CD4-positive, alpha-beta T cell (primary cell): Measurements from ENCODE around the gene PTPRO. TPM values are rescaled to one million over a fixed set of nuclear protein-coding genes. Genes with fewer than 3 reads are reported as not detected.

ENCODE experiments used
- ATAC-seq: fragments of 200-7000 bp; cut with Tn5 transposase; one replicate; pipeline ENCODE4 v1.10.0; 2022; ENCODE audit warnings: mild to moderate bottlenecking; ENCODE audit not compliant: poor library complexity
- CTCF ChIA-PET: fragments of 350-600 bp; sonication (Branson Sonifier 250); formaldehyde crosslinking; loops from one replicate; lab custom pipeline; 2021; ENCODE audit warnings: antibody characterized with exemption, inconsistent platforms; lab: Charles Lee
- POLR2A ChIA-PET: fragments of 350-600 bp; sonication (Branson Sonifier 250); formaldehyde crosslinking; loops from one replicate; lab custom pipeline; 2021; ENCODE audit warnings: antibody characterized with exemption, inconsistent platforms; lab: Charles Lee
- DNase-seq, 14 experiments: peaks; one replicate each; pipeline ENCODE4 v3.0.0-alpha.2; 2013 to 2020; ENCODE audit warnings: mixed read lengths in 2 of 14
- H3K27ac ChIP-seq, 2 donors: one replicate each; pipeline versions ENCODE4 v1.5.1 to v1.7.0; 2013; ENCODE audit warnings: low read length in 2 of 2, low read depth in 1 of 2, mild to moderate bottlenecking in 1 of 2
- H3K27me3 ChIP-seq, 2 experiments: 1 replicate in 1 of 2; 2 replicates in 1 of 2; pipeline versions ENCODE4 v1.6.1 to v1.7.0; 2013; ENCODE audit warnings: low read length in 2 of 2, control low read depth in 1 of 2, mild to moderate bottlenecking in 1 of 2, moderate library complexity in 1 of 2; ENCODE audit not compliant: insufficient read depth in 2 of 2, control insufficient read depth in 1 of 2
- H3K36me3 ChIP-seq: one replicate; pipeline ENCODE4 v1.6.1; 2013; ENCODE audit warnings: low read length, control low read depth; ENCODE audit not compliant: insufficient read depth
- H3K4me1 ChIP-seq: one replicate; pipeline ENCODE4 v1.6.1; 2013; ENCODE audit warnings: low read length, control low read depth; ENCODE audit not compliant: insufficient read depth
- H3K4me3 ChIP-seq: one replicate; pipeline ENCODE4 v1.5.1; 2013; ENCODE audit warnings: mild to moderate bottlenecking, low read length, moderate library complexity
- H3K9me3 ChIP-seq, 2 experiments: 1 replicate in 1 of 2; 2 replicates in 1 of 2; pipeline versions ENCODE4 v1.6.1 to v1.7.0; 2013; ENCODE audit warnings: low read length in 2 of 2, mild to moderate bottlenecking in 2 of 2, control low read depth in 1 of 2, moderate library complexity in 1 of 2; ENCODE audit not compliant: control insufficient read depth in 1 of 2, insufficient read depth in 1 of 2
- H3K27ac Mint-ChIP-seq: one replicate; pipeline ENCODE4 v1.8.0; 2020; ENCODE audit warnings: mixed read lengths
- H3K27me3 Mint-ChIP-seq: one replicate; pipeline ENCODE4 v1.8.0; 2021; ENCODE audit warnings: mixed read lengths
- H3K36me3 Mint-ChIP-seq: one replicate; pipeline ENCODE4 v1.8.0; 2021; ENCODE audit warnings: low read depth, mixed read lengths
- H3K4me1 Mint-ChIP-seq: one replicate; pipeline ENCODE4 v1.8.0; 2021; ENCODE audit warnings: low read depth, mixed read lengths
- H3K4me3 Mint-ChIP-seq: one replicate; pipeline ENCODE4 v1.8.0; 2020; ENCODE audit warnings: mild to moderate bottlenecking, mixed read lengths
- H3K9me3 Mint-ChIP-seq: one replicate; pipeline ENCODE4 v1.8.0; 2020; ENCODE audit warnings: mixed read lengths
- intact Hi-C, 2 experiments: fragments of 100-400 bp; cut with DNase I in 1 of 2; cut with micrococcal nuclease in 1 of 2; formaldehyde crosslinking; loops; one replicate each; pipeline versions ENCODE4 v1.15.1 to v1.9.0; 2023 to 2025; cut with DNase I, micrococcal nuclease
- total RNA-seq, 174 experiments: library from RNA in 2 of 174; stranded (reverse) in 2 of 174; gene quantifications; one replicate each; pipeline ENCODE4 v1.2.3 and lab custom pipeline; 2021 to 2026
- TF ChIP-seq, protein P1 (sequence below): fragments of 200-600 bp; IDR thresholded peaks from one replicate; pipeline ENCODE4 v1.8.0; 2022; ENCODE audit warnings: antibody characterized with exemption, mild to moderate bottlenecking

PTPRO gene
- total RNA-seq, 2 experiments from 2014 or later, result 2.1 to 2.8 TPM

DNA sequence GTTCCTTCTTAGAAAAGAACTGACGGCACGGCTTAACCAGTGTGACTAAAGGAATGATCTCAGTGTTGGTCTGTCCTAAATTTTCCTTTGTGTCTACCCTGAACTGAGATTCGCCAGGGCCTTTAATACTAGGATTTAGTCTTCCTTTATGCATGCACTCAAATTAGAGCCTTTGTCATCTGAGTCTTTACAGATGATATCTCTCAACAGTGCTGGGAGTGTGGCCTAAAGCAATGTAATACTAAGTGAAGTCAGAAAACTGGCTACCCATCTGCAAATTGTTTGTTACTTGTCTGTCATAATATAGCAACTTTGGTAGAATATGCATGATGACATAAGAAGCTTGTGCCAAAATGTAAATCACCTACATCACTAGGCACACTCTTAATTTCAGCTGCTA lies 95.4 kb downstream of the PTPRO start:
- CTCF ChIA-PET, result no interaction called here
- no peaks in the 10 kb centered on the region for H3K9me3 Mint-ChIP-seq
- TF ChIP-seq, protein P1, sequence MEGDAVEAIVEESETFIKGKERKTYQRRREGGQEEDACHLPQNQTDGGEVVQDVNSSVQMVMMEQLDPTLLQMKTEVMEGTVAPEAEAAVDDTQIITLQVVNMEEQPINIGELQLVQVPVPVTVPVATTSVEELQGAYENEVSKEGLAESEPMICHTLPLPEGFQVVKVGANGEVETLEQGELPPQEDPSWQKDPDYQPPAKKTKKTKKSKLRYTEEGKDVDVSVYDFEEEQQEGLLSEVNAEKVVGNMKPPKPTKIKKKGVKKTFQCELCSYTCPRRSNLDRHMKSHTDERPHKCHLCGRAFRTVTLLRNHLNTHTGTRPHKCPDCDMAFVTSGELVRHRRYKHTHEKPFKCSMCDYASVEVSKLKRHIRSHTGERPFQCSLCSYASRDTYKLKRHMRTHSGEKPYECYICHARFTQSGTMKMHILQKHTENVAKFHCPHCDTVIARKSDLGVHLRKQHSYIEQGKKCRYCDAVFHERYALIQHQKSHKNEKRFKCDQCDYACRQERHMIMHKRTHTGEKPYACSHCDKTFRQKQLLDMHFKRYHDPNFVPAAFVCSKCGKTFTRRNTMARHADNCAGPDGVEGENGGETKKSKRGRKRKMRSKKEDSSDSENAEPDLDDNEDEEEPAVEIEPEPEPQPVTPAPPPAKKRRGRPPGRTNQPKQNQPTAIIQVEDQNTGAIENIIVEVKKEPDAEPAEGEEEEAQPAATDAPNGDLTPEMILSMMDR, result no peak

DNA sequence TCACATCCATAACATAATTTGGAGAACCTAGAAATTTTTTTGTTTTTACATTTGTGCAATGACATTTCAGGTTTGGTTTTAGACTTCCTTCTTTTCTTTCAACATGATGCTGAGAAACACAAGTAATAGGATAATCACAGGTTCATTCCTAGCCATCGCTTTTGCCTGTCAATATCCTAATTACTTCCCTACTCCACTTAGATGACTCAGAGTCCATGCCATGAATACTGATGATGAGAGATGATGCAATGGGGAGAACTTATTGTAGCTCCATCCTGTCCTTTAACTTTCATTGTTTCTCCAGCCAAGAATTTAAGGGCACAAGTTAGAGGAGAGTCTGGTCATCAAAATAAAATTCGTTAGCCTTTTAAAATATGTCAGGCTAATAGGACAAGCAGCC lies 101.3 kb downstream of the PTPRO start:
- H3K9me3 Mint-ChIP-seq, result no peaks in the 10 kb centered on the region
- intact Hi-C loops, result no loop called here
- Histone ChIP-seq H3K27ac (no peak overlapping the region), H3K4me3 (no peak overlapping the region), H3K27me3 (no peaks in the 10 kb centered on the region), H3K36me3 (no peaks in the 10 kb centered on the region), H3K9me3 (no peaks in the 10 kb centered on the region), H3K4me1 (no peaks in the 10 kb centered on the region)
- H3K4me1 Mint-ChIP-seq, result no peaks in the 10 kb centered on the region
- CTCF ChIA-PET, result no interaction called here
- no peaks in the 10 kb centered on the region for H3K36me3 Mint-ChIP-seq
- DNase-seq, result no peak
- no peak overlapping the region for H3K27ac Mint-ChIP-seq
- TF ChIP-seq, protein P1, result no peak
- no peak for ATAC-seq
- peaks cover 14% of the 10 kb centered on the region for H3K27me3 Mint-ChIP-seq
- H3K4me3 Mint-ChIP-seq, result no peak overlapping the region
- POLR2A ChIA-PET, result no interaction called here

More for the DNA sequence above, 95.4 kb downstream of the PTPRO start:
- Histone ChIP-seq H3K4me1 (no peaks in the 10 kb centered on the region), H3K4me3 (no peak overlapping the region), H3K27ac (no peak overlapping the region), H3K36me3 (no peaks in the 10 kb centered on the region), H3K27me3 (peaks cover 3 to 7% of the 10 kb centered on the region in 2 experiments), H3K9me3 (no peaks in the 10 kb centered on the region)
- Mint-ChIP-seq H3K27me3 (peaks cover 34% of the 10 kb centered on the region), H3K36me3 (no peaks in the 10 kb centered on the region), H3K27ac (no peak overlapping the region), H3K4me1 (no peaks in the 10 kb centered on the region), H3K4me3 (no peak overlapping the region)
- POLR2A ChIA-PET, result no interaction called here
- ATAC-seq, result no peak
- intact Hi-C loops, result no loop called here
- no peak for DNase-seq

DNA sequence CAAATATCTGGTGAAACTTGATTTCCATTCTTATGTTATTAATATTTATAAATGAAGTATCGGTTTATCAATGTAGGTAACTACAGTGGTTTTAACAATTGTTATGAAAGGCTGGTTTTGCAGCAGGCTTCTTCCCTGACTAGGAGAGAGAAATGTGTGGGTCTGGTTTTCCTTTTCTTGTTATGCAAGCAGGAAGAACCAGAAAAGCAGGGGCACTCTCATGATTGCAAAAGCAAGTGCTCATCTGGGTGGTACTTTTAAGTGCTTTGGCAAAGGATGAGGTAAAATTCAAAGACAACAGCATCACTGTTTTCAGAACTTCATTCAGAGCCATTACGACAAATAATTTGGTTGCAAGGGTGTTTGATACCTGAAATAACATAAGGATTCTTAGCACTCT lies 105.6 kb downstream of the PTPRO start:
- Mint-ChIP-seq H3K4me1 (no peaks in the 10 kb centered on the region), H3K9me3 (no peaks in the 10 kb centered on the region), H3K4me3 (no peak overlapping the region), H3K36me3 (no peaks in the 10 kb centered on the region), H3K27ac (no peak overlapping the region), H3K27me3 (peaks cover 17% of the 10 kb centered on the region)
- POLR2A ChIA-PET, result no interaction called here
- no peaks in the 10 kb centered on the region for H3K4me1 ChIP-seq
- TF ChIP-seq, protein P1, result no peak
- peaks cover 0 to 4% of the 10 kb centered on the region in 2 experiments for H3K27me3 ChIP-seq
- no peaks in the 10 kb centered on the region for H3K9me3 ChIP-seq
- ATAC-seq (no peak), DNase-seq (no peak)
- H3K36me3 ChIP-seq, result no peaks in the 10 kb centered on the region
- CTCF ChIA-PET, result no interaction called here
- no peak overlapping the region for H3K4me3 ChIP-seq
- intact Hi-C loops, result no loop called here
- H3K27ac ChIP-seq, result no peak overlapping the region
